ENCODE results near the gene PEAR1. TPM values are rescaled to one million over a fixed set of nuclear protein-coding genes. Genes with fewer than 3 reads are reported as not detected.
"Not testable (repeated sequence)": the region's sequence is repeated elsewhere in the genome, so short reads cannot be mapped to it uniquely, and the experiment has no call there.

PEAR1 gene
- total RNA-seq, 2 donors from 2014 or later: 2.0 to 2.9 TPM

GRCh38 chr1:156909671-156910070 is 16.2 kb downstream of the PEAR1 start:
- no peak for DNase-seq
- ATAC-seq: no peak
- intact Hi-C loops (cut with DNase I, micrococcal nuclease): no loop called here

GRCh38 chr1:156910309-156910782 is 16.8 kb downstream of the PEAR1 start:
- ATAC-seq: peak; percentile 56
- intact Hi-C loops (cut with DNase I, micrococcal nuclease): no loop called here
- peak in 1 of 2 donors; percentile 61 for DNase-seq

GRCh38 chr1:156911577-156912298 is 18.2 kb downstream of the PEAR1 start:
- no peak for DNase-seq
- intact Hi-C loops (cut with DNase I, micrococcal nuclease): no loop called here

GRCh38 chr1:156912310-156912709 is 18.8 kb downstream of the PEAR1 start:
- intact Hi-C loops (cut with DNase I, micrococcal nuclease): no loop called here
- no peak for DNase-seq
- ATAC-seq: no peak

More at GRCh38 chr1:156911577-156912298, 18.2 kb downstream of the PEAR1 start:
- no peak for ATAC-seq

GRCh38 chr1:156912861-156913808 is 19.6 kb downstream of the PEAR1 start:
- no peak for DNase-seq
- intact Hi-C loops (cut with DNase I, micrococcal nuclease): no loop called here
- no peak for ATAC-seq

- intact Hi-C loops (cut with DNase I, micrococcal nuclease): no loop called here
- DNase-seq: no peak
- no peak for ATAC-seq
Observed at GRCh38 chr1:156913809-156914387, 20.4 kb downstream of the PEAR1 start.

- DNase-seq: no peak
- intact Hi-C loops (cut with DNase I, micrococcal nuclease): no loop called here
- no peak for ATAC-seq
Observed at GRCh38 chr1:156914440-156914856, 20.9 kb downstream of the PEAR1 start.

GRCh38 chr1:156920233-156921052 is 26.9 kb downstream of the PEAR1 start, which contains the start of gene LRRC71:
Gene LRRC71, plus strand, starts transcription at chr1:156920632. Its CDS starts 172 bp downstream, at chr1:156920804.
- DNase-seq (peak; percentile 42 to 81), ATAC-seq (peak; percentile 97)
- intact Hi-C loops (cut with DNase I, micrococcal nuclease): no loop called here

GRCh38 chr1:156921053-156921529 is 27.6 kb downstream of the PEAR1 start:
- ATAC-seq (no peak), DNase-seq (no peak)
- intact Hi-C loops (cut with DNase I, micrococcal nuclease): no loop called here

- no peak for DNase-seq
- no peak for ATAC-seq
- intact Hi-C loops (cut with DNase I, micrococcal nuclease): no loop called here
Observed at GRCh38 chr1:156922986-156923669, 29.6 kb downstream of the PEAR1 start.

- no peak for DNase-seq
- ATAC-seq: no peak
- intact Hi-C loops (cut with DNase I, micrococcal nuclease): no loop called here
Observed at GRCh38 chr1:156923670-156924477, 30.4 kb downstream of the PEAR1 start.

GRCh38 chr1:156924478-156925153 is 31.1 kb downstream of the PEAR1 start:
- intact Hi-C loops (cut with DNase I, micrococcal nuclease): no loop called here
- DNase-seq (no peak), ATAC-seq (no peak)

- intact Hi-C loops (cut with DNase I, micrococcal nuclease): no loop called here
- ATAC-seq: no peak
Observed at GRCh38 chr1:156925154-156926010, 31.9 kb downstream of the PEAR1 start.

GRCh38 chr1:156926175-156926574 is 32.7 kb downstream of the PEAR1 start:
- ATAC-seq (peak; percentile 63), DNase-seq (peak; percentile 52 to 81)
- intact Hi-C loops (cut with DNase I, micrococcal nuclease): no loop called here

More at GRCh38 chr1:156925154-156926010, 31.9 kb downstream of the PEAR1 start:
- no peak for DNase-seq

- intact Hi-C loops (cut with DNase I, micrococcal nuclease); DNase-seq: not testable (repeated sequence)
Observed at GRCh38 chr1:156926695-156927094, 33.2 kb downstream of the PEAR1 start.

More at GRCh38 chr1:156926695-156927094, 33.2 kb downstream of the PEAR1 start:
- ATAC-seq: not testable (repeated sequence)

Data from left colon (tissue), 2 donors.